Tibial artery (tissue), 4 donors: ENCODE results near the gene BANF1.
"Not testable (repeated sequence)": the region's sequence is repeated elsewhere in the genome, so short reads cannot be mapped to it uniquely, and the experiment has no call there.

Experiments
- DNase-seq, 2 donors: peaks; one replicate each; pipeline ENCODE4 v3.0.0-alpha.2; 2019
- H3K27ac ChIP-seq, 2 donors: fragments of 200-600 bp; sonication (generic) in 1 of 2; 1 replicate in 1 of 2; 2 replicates in 1 of 2; pipeline ENCODE4 v1.5.1; 2018 to 2019; ENCODE audit warnings: mild to moderate bottlenecking in 1 of 2
- H3K27me3 ChIP-seq, 2 donors: fragments of 200-600 bp; sonication (generic) in 1 of 2; one replicate each; pipeline versions ENCODE4 v1.5.1 to v1.6.0; 2016 to 2019
- H3K36me3 ChIP-seq, 3 donors: fragments of 200-600 bp; sonication (generic) in 2 of 3; one replicate each; pipeline ENCODE4 v1.5.1; 2016 to 2019; ENCODE audit warnings: mild to moderate bottlenecking in 2 of 3
- H3K4me1 ChIP-seq, 4 donors: fragments of 200-600 bp; sonication (generic) in 2 of 4; 1 replicate in 3 of 4; 2 replicates in 1 of 4; pipeline ENCODE4 v1.5.1; 2016 to 2019
- H3K4me3 ChIP-seq, 2 donors: fragments of 200-600 bp; sonication (generic) in 1 of 2; 1 replicate in 1 of 2; 2 replicates in 1 of 2; pipeline ENCODE4 v1.5.1; 2018 to 2019; ENCODE audit warnings: mild to moderate bottlenecking in 2 of 2
- H3K9me3 ChIP-seq, 3 donors: fragments of 200-600 bp; sonication (generic) in 1 of 3; one replicate each; pipeline ENCODE4 v1.5.1; 2016 to 2019
- CTCF ChIP-seq, 2 experiments: fragments of 200-600 bp in 1 of 2; fragments of 450-650 bp in 1 of 2; IDR thresholded peaks; one replicate each; pipeline ENCODE4 v1.5.1; 2017 to 2019; ENCODE audit warnings: antibody characterized with exemption in 2 of 2, mild to moderate bottlenecking in 1 of 2, moderate library complexity in 1 of 2
- intact Hi-C: fragments of 100-400 bp; cut with DNase I; formaldehyde crosslinking; loops from one replicate; pipeline ENCODE4 v1.15.0; 2023; ENCODE audit warnings: low total_unique reads

Gene BANF1

GRCh38 chr11:66016793-66017177 lies 14.5 kb downstream of the BANF1 start:
- Histone ChIP-seq H3K27me3 (no peaks in the 10 kb centered on the region), H3K4me1 (peaks cover 0 to 73% (median 61%) of the 10 kb centered on the region in 4 donors), H3K9me3 (no peaks in the 10 kb centered on the region), H3K36me3 (no peaks in the 10 kb centered on the region), H3K27ac (peak overlapping the region; percentile 89 to 96), H3K4me3 (peak overlapping the region in 1 of 2 donors; percentile 31)
- DNase-seq: no peak
- intact Hi-C loops: no loop called here
- no peak for TF ChIP-seq CTCF (IDR thresholded peaks at IDR 0.05)

GRCh38 chr11:66017321-66017720 lies 15.0 kb downstream of the BANF1 start:
- H3K9me3 ChIP-seq: no peaks in the 10 kb centered on the region
- H3K4me3 ChIP-seq: no peak overlapping the region
- intact Hi-C loops: no loop called here
- peak overlapping the region; percentile 89 to 96 for H3K27ac ChIP-seq
- H3K4me1 ChIP-seq: peaks cover 0 to 73% (median 61%) of the 10 kb centered on the region in 4 donors
- H3K36me3 ChIP-seq: no peaks in the 10 kb centered on the region
- TF ChIP-seq CTCF (IDR thresholded peaks at IDR 0.05): no peak
- DNase-seq: no peak
- no peaks in the 10 kb centered on the region for H3K27me3 ChIP-seq

GRCh38 chr11:66020212-66020611 lies 17.9 kb downstream of the BANF1 start:
- Histone ChIP-seq H3K4me3 (no peak overlapping the region), H3K9me3 (no peaks in the 10 kb centered on the region), H3K27ac (peak overlapping the region; percentile 34 to 52), H3K36me3 (no peaks in the 10 kb centered on the region), H3K4me1 (peaks cover 0 to 51% (median 43%) of the 10 kb centered on the region in 4 donors), H3K27me3 (no peaks in the 10 kb centered on the region)
- no peak for DNase-seq
- intact Hi-C loops: loop anchor here (5.0 kb wide), 1 partner anchor 33 kb away; no protein-coding TSS in a partner anchor
- no peak for TF ChIP-seq CTCF (IDR thresholded peaks at IDR 0.05)

- DNase-seq: peak; percentile 39 to 78
- no peak overlapping the region for H3K4me3 ChIP-seq
- intact Hi-C loops: loop anchor here (1.0 to 5.0 kb wide), 2 partner anchors 19 to 33 kb away; no protein-coding TSS in a partner anchor
These were observed 18.5 kb downstream of the BANF1 start for GRCh38 chr11:66020618-66021357.

GRCh38 chr11:66022401-66023185 lies 20.3 kb downstream of the BANF1 start:
- peak; percentile 62 to 85 for DNase-seq
- peaks cover 0 to 27% (median 23%) of the 10 kb centered on the region in 4 donors for H3K4me1 ChIP-seq
- TF ChIP-seq CTCF (IDR thresholded peaks at IDR 0.05): peak; percentile 97 to 99
- intact Hi-C loops: loop anchor here (5.0 kb wide), 1 partner anchor 35 kb away; no protein-coding TSS in a partner anchor
- peak overlapping the region in 1 of 2 donors; percentile 34 for H3K27ac ChIP-seq
- H3K27me3 ChIP-seq: no peaks in the 10 kb centered on the region
- no peaks in the 10 kb centered on the region for H3K36me3 ChIP-seq
- peak overlapping the region; percentile 12 to 30 for H3K4me3 ChIP-seq
- H3K9me3 ChIP-seq: no peaks in the 10 kb centered on the region

More at GRCh38 chr11:66020618-66021357, 18.5 kb downstream of the BANF1 start:
- Histone ChIP-seq H3K27me3 (no peaks in the 10 kb centered on the region), H3K4me1 (peaks cover 0 to 45% (median 38%) of the 10 kb centered on the region in 4 donors), H3K27ac (peak overlapping the region; percentile 34 to 52), H3K9me3 (no peaks in the 10 kb centered on the region), H3K36me3 (no peaks in the 10 kb centered on the region)
- no peak for TF ChIP-seq CTCF (IDR thresholded peaks at IDR 0.05)

GRCh38 chr11:66023186-66023440 lies 20.8 kb downstream of the BANF1 start:
- not testable (repeated sequence) for H3K9me3 ChIP-seq, H3K27me3 ChIP-seq, H3K4me3 ChIP-seq, H3K36me3 ChIP-seq, DNase-seq, H3K27ac ChIP-seq
- intact Hi-C loops: loop anchor here (5.0 kb wide), 1 partner anchor 36 kb away; no protein-coding TSS in a partner anchor
- peaks cover 0 to 27% (median 23%) of the 10 kb centered on the region in 4 donors for H3K4me1 ChIP-seq
